Measurements from ENCODE around the gene MPZL1. TPM values are rescaled to one million over a fixed set of nuclear protein-coding genes. Genes with fewer than 3 reads are reported as not detected.

Gene MPZL1
- total and polyA plus RNA-seq, 9 donors: 30.3 to 180 (median 80.1) TPM

GRCh38 chr1:167786502-167786901, 64.7 kb downstream of the MPZL1 start:
- intact Hi-C loops (cut with DNase I): no loop called here
- Histone ChIP-seq H3K4me1 (ENCODE audit: insufficient read depth) (no peaks in the 10 kb centered on the region), H3K36me3 (no peaks in the 10 kb centered on the region), H3K27me3 (no peaks in the 10 kb centered on the region), H3K4me3 (no peak overlapping the region), H3K9me3 (no peaks in the 10 kb centered on the region), H3K27ac (no peak overlapping the region)
- TF ChIP-seq POLR2A (IDR thresholded peaks at IDR 0.05): no peak
- no peak for TF ChIP-seq EP300 (IDR thresholded peaks at IDR 0.05)
- no peak for TF ChIP-seq CTCF (IDR thresholded peaks at IDR 0.05)
- 90 to 94% (median 92%) methylated on average over 5 of the region's 5 CpGs for WGBS, 3 donors
- no peak for DNase-seq

- no peak overlapping the region for H3K27ac ChIP-seq
- H3K36me3 ChIP-seq: no peaks in the 10 kb centered on the region
- H3K9me3 ChIP-seq: no peaks in the 10 kb centered on the region
- 89 to 94% (median 92%) methylated on average over 3 of the region's 3 CpGs for WGBS, 3 donors
- TF ChIP-seq CTCF (IDR thresholded peaks at IDR 0.05) (no peak), EP300 (IDR thresholded peaks at IDR 0.05) (no peak), POLR2A (IDR thresholded peaks at IDR 0.05) (no peak)
- intact Hi-C loops (cut with DNase I): no loop called here
- no peaks in the 10 kb centered on the region for H3K4me1 ChIP-seq (ENCODE audit: insufficient read depth)
- no peak overlapping the region for H3K4me3 ChIP-seq
- H3K27me3 ChIP-seq: no peaks in the 10 kb centered on the region
- no peak for DNase-seq
These were observed 67.7 kb downstream of the MPZL1 start for GRCh38 chr1:167789501-167789900.

GRCh38 chr1:167790117-167790516, 68.3 kb downstream of the MPZL1 start:
- Histone ChIP-seq H3K27ac (no peak overlapping the region), H3K9me3 (no peaks in the 10 kb centered on the region), H3K36me3 (no peaks in the 10 kb centered on the region), H3K4me3 (no peak overlapping the region), H3K4me1 (ENCODE audit: insufficient read depth) (no peaks in the 10 kb centered on the region), H3K27me3 (no peaks in the 10 kb centered on the region)
- peak in 1 of 5 donors; percentile 24 for DNase-seq
- WGBS, 3 donors: 85 to 90% (median 88%) methylated on average over 5 of the region's 5 CpGs
- TF ChIP-seq CTCF (IDR thresholded peaks at IDR 0.05): no peak
- TF ChIP-seq EP300 (IDR thresholded peaks at IDR 0.05): no peak
- TF ChIP-seq POLR2A (IDR thresholded peaks at IDR 0.05): no peak
- intact Hi-C loops (cut with DNase I): no loop called here

- 46 to 59% (median 50%) methylated on average over 5 of the region's 5 CpGs for WGBS, 3 donors
- intact Hi-C loops (cut with DNase I): no loop called here
- peak in 3 of 5 donors; percentile 30 to 78 (median 51) for DNase-seq
These were observed 69.8 kb downstream of the MPZL1 start for GRCh38 chr1:167791281-167792187.

More at GRCh38 chr1:167791281-167792187, 69.8 kb downstream of the MPZL1 start:
- Histone ChIP-seq H3K27ac (no peak overlapping the region), H3K27me3 (no peaks in the 10 kb centered on the region), H3K4me3 (no peak overlapping the region), H3K4me1 (ENCODE audit: insufficient read depth) (peaks cover 5% of the 10 kb centered on the region), H3K9me3 (no peaks in the 10 kb centered on the region), H3K36me3 (no peaks in the 10 kb centered on the region)
- TF ChIP-seq CTCF (IDR thresholded peaks at IDR 0.05): no peak
- TF ChIP-seq EP300 (IDR thresholded peaks at IDR 0.05): peak; percentile 25

Measured in ovary (tissue), 9 donors.